Osteoblast (primary cell): ENCODE measurements around the gene PRKCA. TPM values are rescaled to one million over a fixed set of nuclear protein-coding genes. Genes with fewer than 3 reads are reported as not detected.

Source experiments
- DNase-seq: peaks from one replicate; pipeline ENCODE4 v3.0.0; 2011; ENCODE audit warnings: low spot score, mixed read lengths; ENCODE audit not compliant: insufficient read length; ENCODE audit errors: missing footprints
- H2AFZ ChIP-seq: 2 replicates; pipeline ENCODE4 v1.6.0; 2011; ENCODE audit warnings: mild to moderate bottlenecking, low read length
- H3K27ac ChIP-seq: 2 replicates; pipeline ENCODE4 v1.5.1; 2011; ENCODE audit warnings: mild to moderate bottlenecking, low read depth, low read length, moderate library complexity
- H3K27me3 ChIP-seq: 2 replicates; pipeline ENCODE4 v1.6.0; 2012; ENCODE audit warnings: mild to moderate bottlenecking, control low read depth, inconsistent platforms, low read length, moderate library complexity; ENCODE audit not compliant: insufficient read depth
- H3K36me3 ChIP-seq: 2 replicates; pipeline ENCODE4 v1.5.1; 2011; ENCODE audit warnings: mild to moderate bottlenecking, low read length, control low read depth, moderate library complexity; ENCODE audit not compliant: insufficient read depth
- H3K4me1 ChIP-seq: 2 replicates; pipeline ENCODE4 v1.5.1; 2011; ENCODE audit warnings: mild to moderate bottlenecking, low read length, control low read depth, moderate library complexity; ENCODE audit not compliant: insufficient read depth
- H3K4me2 ChIP-seq: 2 replicates; pipeline ENCODE4 v1.6.0; 2011; ENCODE audit warnings: mild to moderate bottlenecking, low read length; ENCODE audit not compliant: insufficient read depth
- H3K4me3 ChIP-seq: fragments of 200-600 bp; sonication (generic); 3 replicates; pipeline ENCODE4 v1.5.1; 2012; ENCODE audit warnings: mild to moderate bottlenecking, low read length, inconsistent platforms; ENCODE audit not compliant: insufficient read depth
- H3K79me2 ChIP-seq: 2 replicates; pipeline ENCODE4 v1.6.0; 2012; ENCODE audit warnings: mild to moderate bottlenecking, low read length, control low read depth, inconsistent platforms; ENCODE audit not compliant: insufficient read depth
- H3K9me3 ChIP-seq: 2 replicates; pipeline ENCODE4 v1.5.1; 2011; ENCODE audit warnings: low read depth, low read length, control low read depth
- H4K20me1 ChIP-seq: 2 replicates; pipeline ENCODE4 v1.6.0; 2012; ENCODE audit warnings: mild to moderate bottlenecking, low read length, control low read depth; ENCODE audit not compliant: insufficient read depth
- total RNA-seq: library from RNA; depleted of rRNA; stranded (reverse); fragments of >200 nt; gene quantifications from 2 replicates; pipeline ENCODE4 v1.2.3, GENCODE V29; 2012
- TF ChIP-seq, protein P1 (sequence below): IDR thresholded peaks from 2 replicates; pipeline ENCODE4 v1.5.1; 2011; ENCODE audit warnings: mild to moderate bottlenecking, low read depth, low read length, moderate library complexity; ENCODE audit errors: extremely low read depth

The PRKCA gene
- total RNA-seq, 1 donor: 46.0 TPM

DNA sequence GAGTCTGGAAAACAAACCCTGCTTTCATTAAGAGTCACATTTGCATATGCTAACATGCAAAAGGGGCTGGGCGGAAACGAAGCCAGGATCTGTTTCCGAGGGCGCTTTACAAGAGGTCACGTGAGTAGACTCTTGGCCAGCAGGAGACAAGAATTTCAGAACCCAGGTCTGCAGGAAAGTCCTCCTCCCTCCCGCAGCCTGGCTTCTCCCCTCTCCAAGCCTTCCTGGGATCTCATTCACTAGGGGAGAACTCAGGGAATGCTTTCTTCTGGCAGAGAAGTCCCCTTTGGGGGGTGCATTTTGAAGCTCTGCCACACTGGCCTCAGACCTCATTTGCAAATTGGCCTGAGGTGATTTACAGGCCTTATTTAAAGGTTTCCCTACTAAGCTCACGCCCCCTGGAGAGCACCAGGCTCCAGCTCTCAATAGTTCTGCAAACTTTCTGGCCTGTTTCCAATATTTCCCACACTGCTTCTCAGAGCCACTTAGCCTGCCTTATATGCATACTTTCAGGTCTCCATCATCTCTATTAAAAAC lies 475.3 kb downstream of the PRKCA start:
- Histone ChIP-seq H3K27me3 (no peaks in the 10 kb centered on the region), H3K9me3 (no peaks in the 10 kb centered on the region), H3K36me3 (peaks cover 37% of the 10 kb centered on the region), H2AFZ (no peak overlapping the region), H3K79me2 (no peaks in the 10 kb centered on the region), H3K4me3 (no peak overlapping the region), H3K4me1 (no peaks in the 10 kb centered on the region), H3K27ac (no peak overlapping the region), H3K4me2 (no peak overlapping the region), H4K20me1 (peaks cover 2% of the 10 kb centered on the region)
- TF ChIP-seq, protein P1, sequence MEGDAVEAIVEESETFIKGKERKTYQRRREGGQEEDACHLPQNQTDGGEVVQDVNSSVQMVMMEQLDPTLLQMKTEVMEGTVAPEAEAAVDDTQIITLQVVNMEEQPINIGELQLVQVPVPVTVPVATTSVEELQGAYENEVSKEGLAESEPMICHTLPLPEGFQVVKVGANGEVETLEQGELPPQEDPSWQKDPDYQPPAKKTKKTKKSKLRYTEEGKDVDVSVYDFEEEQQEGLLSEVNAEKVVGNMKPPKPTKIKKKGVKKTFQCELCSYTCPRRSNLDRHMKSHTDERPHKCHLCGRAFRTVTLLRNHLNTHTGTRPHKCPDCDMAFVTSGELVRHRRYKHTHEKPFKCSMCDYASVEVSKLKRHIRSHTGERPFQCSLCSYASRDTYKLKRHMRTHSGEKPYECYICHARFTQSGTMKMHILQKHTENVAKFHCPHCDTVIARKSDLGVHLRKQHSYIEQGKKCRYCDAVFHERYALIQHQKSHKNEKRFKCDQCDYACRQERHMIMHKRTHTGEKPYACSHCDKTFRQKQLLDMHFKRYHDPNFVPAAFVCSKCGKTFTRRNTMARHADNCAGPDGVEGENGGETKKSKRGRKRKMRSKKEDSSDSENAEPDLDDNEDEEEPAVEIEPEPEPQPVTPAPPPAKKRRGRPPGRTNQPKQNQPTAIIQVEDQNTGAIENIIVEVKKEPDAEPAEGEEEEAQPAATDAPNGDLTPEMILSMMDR: no peak
- DNase-seq: no peak

DNA sequence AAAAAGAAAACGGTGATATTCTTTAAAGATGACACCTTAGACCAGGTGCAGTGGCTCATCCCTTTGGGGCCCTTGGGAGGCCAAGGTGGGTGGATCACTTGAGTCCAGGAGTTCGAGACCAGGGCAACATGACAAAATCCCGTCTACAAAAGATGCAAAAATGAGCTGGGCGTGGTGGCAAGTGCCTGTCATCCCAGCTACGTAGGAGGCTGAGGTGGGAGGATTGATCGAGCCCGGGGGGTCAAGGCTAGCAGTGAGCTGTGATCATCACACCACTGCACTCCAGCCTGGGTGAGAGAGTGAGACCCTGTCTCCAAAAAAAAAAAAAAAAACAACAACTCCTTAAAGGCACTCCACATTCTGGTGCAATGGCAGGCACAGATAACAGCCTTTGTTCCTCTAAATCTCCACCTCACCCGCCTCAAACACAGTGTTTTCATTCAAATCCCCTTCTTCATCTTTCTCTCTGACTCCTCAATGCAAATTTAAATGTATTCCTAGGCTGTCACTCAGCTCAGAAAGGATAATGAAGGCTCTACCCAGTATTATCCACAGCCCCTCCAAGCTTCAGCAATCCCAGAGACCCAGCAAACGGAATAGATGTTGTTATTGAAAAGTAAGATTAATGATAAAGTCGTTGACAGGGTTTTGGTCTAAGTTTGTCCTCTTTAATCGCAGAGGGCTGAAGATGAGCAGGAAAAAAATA lies 476.3 kb downstream of the PRKCA start:
- H3K79me2 ChIP-seq: no peaks in the 10 kb centered on the region
- peaks cover 37% of the 10 kb centered on the region for H3K36me3 ChIP-seq
- H3K9me3 ChIP-seq: no peaks in the 10 kb centered on the region
- TF ChIP-seq, protein P1: no peak
- no peak overlapping the region for H3K4me3 ChIP-seq
- no peak overlapping the region for H3K4me2 ChIP-seq
- no peak overlapping the region for H3K27ac ChIP-seq
- H2AFZ ChIP-seq: no peak overlapping the region
- H3K27me3 ChIP-seq: no peaks in the 10 kb centered on the region
- no peak for DNase-seq
- H3K4me1 ChIP-seq: no peaks in the 10 kb centered on the region
- peaks cover 4% of the 10 kb centered on the region for H4K20me1 ChIP-seq

DNA sequence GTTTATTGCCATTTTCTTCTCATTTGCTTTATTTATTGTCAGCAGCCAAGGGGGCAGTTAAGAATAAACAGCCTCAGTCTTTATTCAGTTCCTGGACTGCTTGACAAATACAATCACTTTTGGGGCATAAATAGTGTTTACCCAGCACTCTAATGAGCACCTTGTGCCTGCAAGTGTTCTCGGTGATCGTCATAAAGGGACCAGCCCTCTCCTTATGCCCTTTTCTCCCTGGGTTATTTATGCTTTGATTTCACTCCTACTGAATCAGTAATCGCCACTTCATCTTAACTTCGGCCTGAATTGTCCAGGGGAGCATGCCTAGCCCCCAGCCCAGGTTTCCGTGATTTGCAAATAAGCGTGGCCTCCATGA lies 476.8 kb downstream of the PRKCA start:
- no peaks in the 10 kb centered on the region for H3K9me3 ChIP-seq
- H3K27ac ChIP-seq: no peak overlapping the region
- H2AFZ ChIP-seq: no peak overlapping the region
- no peaks in the 10 kb centered on the region for H3K79me2 ChIP-seq
- H4K20me1 ChIP-seq: peaks cover 4% of the 10 kb centered on the region
- TF ChIP-seq, protein P1: no peak
- H3K27me3 ChIP-seq: no peaks in the 10 kb centered on the region
- H3K36me3 ChIP-seq: peaks cover 31% of the 10 kb centered on the region
- H3K4me2 ChIP-seq: no peak overlapping the region
- H3K4me1 ChIP-seq: no peaks in the 10 kb centered on the region
- H3K4me3 ChIP-seq: no peak overlapping the region
- no peak for DNase-seq

DNA sequence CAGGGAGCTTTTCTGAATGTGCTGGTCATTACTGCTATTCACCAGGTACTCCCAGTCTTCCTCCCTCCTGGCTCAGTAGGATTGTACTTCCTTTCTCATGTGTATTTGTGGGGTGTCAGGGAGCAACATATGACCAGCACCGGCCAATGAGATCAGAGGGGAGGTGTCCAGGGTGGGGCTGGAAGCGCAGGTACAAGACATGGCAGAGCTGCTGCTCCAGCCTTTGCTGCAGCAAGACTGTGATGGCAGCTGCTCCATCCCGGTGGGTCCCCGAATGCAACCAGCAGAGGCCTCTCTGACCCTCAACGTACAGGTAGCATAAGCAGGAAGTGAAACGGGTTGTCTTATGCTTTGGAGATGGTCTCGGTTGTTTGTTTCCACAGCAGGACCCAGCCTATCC lies 478.7 kb downstream of the PRKCA start:
- H2AFZ ChIP-seq: no peak overlapping the region
- no peak overlapping the region for H3K4me2 ChIP-seq
- no peaks in the 10 kb centered on the region for H3K79me2 ChIP-seq
- DNase-seq: no peak
- no peaks in the 10 kb centered on the region for H3K4me1 ChIP-seq
- H3K4me3 ChIP-seq: no peak overlapping the region
- H4K20me1 ChIP-seq: peaks cover 4% of the 10 kb centered on the region
- no peak overlapping the region for H3K27ac ChIP-seq
- peaks cover 25% of the 10 kb centered on the region for H3K36me3 ChIP-seq
- TF ChIP-seq, protein P1: no peak
- H3K9me3 ChIP-seq: no peaks in the 10 kb centered on the region
- H3K27me3 ChIP-seq: no peaks in the 10 kb centered on the region
